GM12872 (cell line): ENCODE measurements around the gene YJU2.

Experiments
- TF ChIP-seq, protein P1 (sequence below): IDR thresholded peaks from 3 replicates; pipeline ENCODE4 v1.5.1; 2011; ENCODE audit warnings: low read depth, mild to moderate bottlenecking, low read length, moderate library complexity; ENCODE audit not compliant: insufficient read depth

Gene YJU2

DNA sequence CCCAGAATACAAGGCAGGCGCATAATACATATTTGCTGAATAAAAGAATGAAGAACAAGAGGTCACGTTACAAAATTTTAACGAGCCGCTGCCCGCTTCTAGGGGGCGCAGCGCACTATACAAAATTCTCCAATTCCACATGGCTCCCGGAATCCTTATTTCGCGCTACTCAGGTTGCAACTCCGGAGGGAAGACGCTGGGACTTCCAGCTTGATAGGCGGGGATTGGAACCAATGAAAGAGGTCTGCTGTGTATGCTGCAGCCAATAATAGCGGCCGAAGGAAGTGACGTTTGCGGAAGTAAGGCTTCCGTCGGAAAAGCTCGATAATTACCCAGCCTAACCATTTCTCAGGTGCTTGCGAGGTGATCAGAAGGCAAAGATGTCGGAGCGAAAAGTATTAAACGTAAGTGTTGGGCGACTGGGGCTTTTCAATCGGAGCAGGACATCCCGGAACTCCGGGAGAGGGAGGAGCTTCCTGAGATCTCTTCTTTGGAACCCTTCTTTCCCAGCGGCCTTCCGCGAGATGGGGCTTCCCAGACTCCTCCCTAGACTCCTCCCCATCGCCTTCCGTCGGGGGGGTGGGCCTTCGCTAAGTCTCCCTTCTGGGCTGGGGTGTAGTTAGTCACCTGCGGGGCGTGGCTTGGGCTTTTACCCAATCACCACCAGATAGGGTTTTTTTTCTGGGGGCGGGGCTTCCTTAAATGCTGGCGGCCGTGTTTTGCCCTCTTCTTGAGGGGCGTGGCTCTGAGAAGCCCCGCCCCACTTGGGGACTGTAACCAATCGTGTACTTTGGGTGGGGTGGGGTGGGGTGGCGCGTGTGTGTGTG lies at the start of gene YJU2:
TSS of gene YJU2 (plus strand) at position 314 of the 827 bp plus-strand sequence. CDS start at position 381, 67 bp downstream.
- TF ChIP-seq, protein P1, sequence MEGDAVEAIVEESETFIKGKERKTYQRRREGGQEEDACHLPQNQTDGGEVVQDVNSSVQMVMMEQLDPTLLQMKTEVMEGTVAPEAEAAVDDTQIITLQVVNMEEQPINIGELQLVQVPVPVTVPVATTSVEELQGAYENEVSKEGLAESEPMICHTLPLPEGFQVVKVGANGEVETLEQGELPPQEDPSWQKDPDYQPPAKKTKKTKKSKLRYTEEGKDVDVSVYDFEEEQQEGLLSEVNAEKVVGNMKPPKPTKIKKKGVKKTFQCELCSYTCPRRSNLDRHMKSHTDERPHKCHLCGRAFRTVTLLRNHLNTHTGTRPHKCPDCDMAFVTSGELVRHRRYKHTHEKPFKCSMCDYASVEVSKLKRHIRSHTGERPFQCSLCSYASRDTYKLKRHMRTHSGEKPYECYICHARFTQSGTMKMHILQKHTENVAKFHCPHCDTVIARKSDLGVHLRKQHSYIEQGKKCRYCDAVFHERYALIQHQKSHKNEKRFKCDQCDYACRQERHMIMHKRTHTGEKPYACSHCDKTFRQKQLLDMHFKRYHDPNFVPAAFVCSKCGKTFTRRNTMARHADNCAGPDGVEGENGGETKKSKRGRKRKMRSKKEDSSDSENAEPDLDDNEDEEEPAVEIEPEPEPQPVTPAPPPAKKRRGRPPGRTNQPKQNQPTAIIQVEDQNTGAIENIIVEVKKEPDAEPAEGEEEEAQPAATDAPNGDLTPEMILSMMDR: peak; percentile 62

DNA sequence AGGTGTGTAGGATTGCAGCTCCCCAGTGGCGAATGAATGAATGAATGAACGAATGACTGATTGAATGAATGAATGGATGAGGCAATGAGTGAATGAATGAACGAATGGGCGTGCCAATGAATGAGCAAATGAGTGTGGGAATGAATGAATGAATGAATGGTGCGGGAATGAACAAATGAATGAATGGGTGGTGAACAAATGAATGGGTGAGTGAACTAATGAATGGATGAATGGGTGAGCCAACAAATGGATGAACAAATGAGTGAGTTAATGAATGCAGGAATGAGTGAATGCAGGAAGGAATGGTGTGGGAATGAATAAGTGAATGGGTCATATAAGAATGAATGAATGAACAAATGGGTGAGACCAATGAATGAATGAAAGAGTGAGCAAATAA lies 49.7 kb upstream of the YJU2 start:
- TF ChIP-seq, protein P1: no peak

DNA sequence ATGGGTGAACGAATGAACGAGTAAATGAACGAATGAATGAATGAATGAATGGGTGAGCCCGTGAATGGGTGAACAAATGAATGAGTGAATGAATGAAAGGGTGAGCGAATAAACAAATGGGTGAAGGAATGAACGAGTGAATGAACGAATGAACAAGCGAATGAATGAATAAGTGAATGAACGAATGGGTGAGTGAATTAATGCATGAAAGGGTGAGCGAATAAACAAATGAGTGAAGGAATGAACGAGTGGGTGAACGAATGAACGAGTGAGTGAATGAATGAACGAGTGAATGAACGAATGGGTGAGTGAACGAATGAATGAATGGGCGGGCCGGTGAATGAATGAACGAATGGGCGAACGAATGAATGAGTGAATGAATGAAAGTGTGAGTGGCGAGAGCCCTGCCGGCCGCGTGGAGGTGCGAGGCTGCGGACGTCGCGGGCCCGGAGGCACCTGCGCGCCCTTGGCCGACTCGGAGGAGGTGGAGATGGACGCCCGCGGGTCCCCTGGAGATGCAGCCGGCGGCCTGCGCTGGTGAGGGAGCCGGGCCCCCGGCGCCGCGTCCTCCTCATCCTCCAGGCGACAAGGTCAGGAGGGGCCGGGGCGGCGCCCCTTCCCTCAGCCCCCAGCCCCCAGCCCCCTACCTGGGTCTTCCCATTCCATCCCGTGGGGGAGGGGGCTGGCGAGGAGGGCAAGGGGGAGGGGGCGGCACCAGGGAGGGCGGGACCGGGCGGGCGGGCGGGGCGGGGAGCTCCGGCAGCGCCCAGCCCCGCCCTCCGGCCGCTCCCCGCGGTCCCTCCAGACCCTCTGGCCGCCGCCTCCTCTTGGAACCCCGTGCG lies 49.0 kb upstream of the YJU2 start:
- TF ChIP-seq, protein P1: no peak

- TF ChIP-seq, protein P1: no peak
Observed at GRCh38 chr19:4198467-4199126, 48.3 kb upstream of the YJU2 start.

GRCh38 chr19:4199699-4200293 lies 47.1 kb upstream of the YJU2 start:
- TF ChIP-seq, protein P1: no peak

GRCh38 chr19:4200940-4201542 lies 45.8 kb upstream of the YJU2 start:
- TF ChIP-seq, protein P1: no peak
